Tibial nerve (tissue), 4 donors: ENCODE measurements around the gene ZSCAN31. TPM values are rescaled to one million over a fixed set of nuclear protein-coding genes. Genes with fewer than 3 reads are reported as not detected.
"Not testable (repeated sequence)": the region's sequence is repeated elsewhere in the genome, so short reads cannot be mapped to it uniquely, and the experiment has no call there.

Experiments used
- DNase-seq, 2 donors: peaks; one replicate each; pipeline ENCODE4 v3.0.0-alpha.2; 2019; ENCODE audit warnings: low spot score in 2 of 2
- H3K27ac ChIP-seq, 4 donors: fragments of 200-600 bp; sonication (generic) in 3 of 4; one replicate each; pipeline ENCODE4 v1.5.1; 2017 to 2019; ENCODE audit warnings: mild to moderate bottlenecking in 1 of 4
- H3K27me3 ChIP-seq, 2 donors: fragments of 200-600 bp; sonication (generic) in 1 of 2; one replicate each; pipeline versions ENCODE4 v1.5.1 to v1.6.0; 2017 to 2019
- H3K36me3 ChIP-seq, 3 donors: fragments of 200-600 bp; sonication (generic); one replicate each; pipeline ENCODE4 v1.5.1; 2018 to 2019
- H3K4me1 ChIP-seq, 4 donors: fragments of 200-600 bp; sonication (generic) in 3 of 4; one replicate each; pipeline ENCODE4 v1.5.1; 2017 to 2019
- H3K4me3 ChIP-seq, 4 donors: fragments of 200-600 bp; sonication (generic) in 3 of 4; one replicate each; pipeline ENCODE4 v1.5.1; 2017 to 2019; ENCODE audit warnings: mild to moderate bottlenecking in 1 of 4, moderate library complexity in 1 of 4
- H3K9me3 ChIP-seq, 4 donors: fragments of 200-600 bp; sonication (generic) in 3 of 4; one replicate each; pipeline ENCODE4 v1.5.1; 2017 to 2019
- CTCF ChIP-seq, 5 experiments: fragments of 200-600 bp in 3 of 5; fragments of 450-650 bp in 2 of 5; sonication (generic) in 3 of 5; IDR thresholded peaks; one replicate each; pipeline ENCODE4 v1.5.1; 2016 to 2019; ENCODE audit warnings: antibody characterized with exemption in 5 of 5, mild to moderate bottlenecking in 3 of 5, moderate library complexity in 2 of 5
- EP300 ChIP-seq, 2 donors: sonication (generic); formaldehyde crosslinking; IDR thresholded peaks; one replicate each; pipeline ENCODE4 v1.6.1; 2017; ENCODE audit warnings: antibody characterized with exemption in 2 of 2, mild to moderate bottlenecking in 1 of 2
- POLR2A ChIP-seq, 2 donors: fragments of 450-650 bp; IDR thresholded peaks; one replicate each; pipeline ENCODE4 v1.6.1; 2017; ENCODE audit warnings: antibody characterized with exemption in 2 of 2, mild to moderate bottlenecking in 2 of 2, moderate library complexity in 2 of 2
- WGBS, 2 donors: methylation state at CpG; one replicate each; pipeline ENCODE4 v1.1.5; 2018; 5-methylcytosine and 5-hydroxymethylcytosine counted together
- total RNA-seq, 4 donors: library from RNA; depleted of rRNA; stranded (reverse); fragments of >200 nt; gene quantifications; one replicate each; pipeline ENCODE4 v1.1.0, GENCODE V29; 2016

Gene ZSCAN31
- total RNA-seq, 4 donors from 2014 or later, result 6.3 to 12.8 (median 9.2) TPM

GRCh38 chr6:28330041-28330440, 5.9 kb downstream of the ZSCAN31 start:
- peaks cover 0 to 12% (median 4%) of the 10 kb centered on the region in 4 donors for H3K4me1 ChIP-seq
- H3K9me3 ChIP-seq, result peaks cover 0 to 42% (median 17%) of the 10 kb centered on the region in 4 donors
- WGBS, 2 donors, result 78 to 79% methylated on average over 1 of the region's 1 CpG
- no peak for DNase-seq
- TF ChIP-seq CTCF (IDR thresholded peaks at IDR 0.05) (no peak), EP300 (IDR thresholded peaks at IDR 0.05) (no peak), POLR2A (IDR thresholded peaks at IDR 0.05) (no peak)
- H3K36me3 ChIP-seq, result peaks cover 0 to 55% (median 18%) of the 10 kb centered on the region in 3 donors
- no peak overlapping the region for H3K27ac ChIP-seq
- no peaks in the 10 kb centered on the region for H3K27me3 ChIP-seq
- no peak overlapping the region for H3K4me3 ChIP-seq

- no peak overlapping the region for H3K27ac ChIP-seq
- H3K36me3 ChIP-seq, result peaks cover 0 to 66% (median 18%) of the 10 kb centered on the region in 3 donors
- H3K4me1 ChIP-seq, result no peaks in the 10 kb centered on the region
- H3K4me3 ChIP-seq, result no peak overlapping the region
- H3K9me3 ChIP-seq, result peaks cover 0 to 62% (median 17%) of the 10 kb centered on the region in 4 donors
- 94 to 98% methylated on average over 7 of the region's 7 CpGs for WGBS, 2 donors
- DNase-seq, result no peak
- TF ChIP-seq EP300 (IDR thresholded peaks at IDR 0.05) (no peak), POLR2A (IDR thresholded peaks at IDR 0.05) (no peak), CTCF (IDR thresholded peaks at IDR 0.05) (no peak)
- no peaks in the 10 kb centered on the region for H3K27me3 ChIP-seq
These were observed 9.5 kb downstream of the ZSCAN31 start for GRCh38 chr6:28326371-28326948.

- Histone ChIP-seq H3K4me1 (no peaks in the 10 kb centered on the region), H3K4me3 (no peak overlapping the region), H3K27me3 (no peaks in the 10 kb centered on the region), H3K36me3 (peaks cover 0 to 54% (median 18%) of the 10 kb centered on the region in 3 donors), H3K27ac (no peak overlapping the region), H3K9me3 (peaks cover 0 to 60% (median 17%) of the 10 kb centered on the region in 4 donors)
- TF ChIP-seq EP300 (IDR thresholded peaks at IDR 0.05) (no peak), POLR2A (IDR thresholded peaks at IDR 0.05) (no peak), CTCF (IDR thresholded peaks at IDR 0.05) (no peak)
- WGBS, 2 donors, result 93 to 100% methylated on average over 1 of the region's 1 CpG
- DNase-seq, result no peak
These were observed 12.0 kb downstream of the ZSCAN31 start for GRCh38 chr6:28323813-28324424.

GRCh38 chr6:28322661-28323060, 13.3 kb downstream of the ZSCAN31 start:
- peaks cover 0 to 54% (median 16%) of the 10 kb centered on the region in 4 donors for H3K9me3 ChIP-seq
- H3K36me3 ChIP-seq, result peaks cover 0 to 42% (median 18%) of the 10 kb centered on the region in 3 donors
- no peaks in the 10 kb centered on the region for H3K4me1 ChIP-seq
- no peak for TF ChIP-seq POLR2A (IDR thresholded peaks at IDR 0.05)
- TF ChIP-seq EP300 (IDR thresholded peaks at IDR 0.05), result no peak
- no peak for TF ChIP-seq CTCF (IDR thresholded peaks at IDR 0.05)
- H3K27me3 ChIP-seq, result no peaks in the 10 kb centered on the region
- no peak overlapping the region for H3K27ac ChIP-seq
- 93 to 94% methylated on average over 3 of the region's 3 CpGs for WGBS, 2 donors
- no peak for DNase-seq
- no peak overlapping the region for H3K4me3 ChIP-seq

GRCh38 chr6:28317866-28318265, 18.1 kb downstream of the ZSCAN31 start:
- H3K27ac ChIP-seq, H3K27me3 ChIP-seq, H3K36me3 ChIP-seq, DNase-seq, H3K4me1 ChIP-seq, H3K4me3 ChIP-seq: not testable (repeated sequence)
- WGBS, 2 donors, result 90 to 95% methylated on average over 8 of the region's 8 CpGs
- peaks cover 0 to 13% (median 0%) of the 10 kb centered on the region in 4 donors for H3K9me3 ChIP-seq
